Activated naive CD8-positive, alpha-beta T cell treated with anti-CD3 and anti-CD28 coated beads, Interleukin-2, amount 50 U/mL, for 24 hours (primary cell): ENCODE measurements around the gene JOSD2.

ENCODE experiments used
- ATAC-seq: fragments of 150-1000 bp; cut with Tn5 transposase; one replicate; pipeline ENCODE4 v1.10.0; 2021
- DNase-seq: peaks from one replicate; pipeline ENCODE4 v3.0.0; 2021
- H3K27ac Mint-ChIP-seq: one replicate; pipeline ENCODE4 v1.8.0; 2021; ENCODE audit warnings: mild to moderate bottlenecking, mixed read lengths
- H3K27me3 Mint-ChIP-seq: one replicate; pipeline ENCODE4 v1.8.0; 2021; ENCODE audit warnings: mixed read lengths
- H3K36me3 Mint-ChIP-seq: one replicate; pipeline ENCODE4 v1.8.0; 2021; ENCODE audit warnings: low read depth, mixed read lengths
- H3K4me1 Mint-ChIP-seq: one replicate; pipeline ENCODE4 v1.8.0; 2021; ENCODE audit warnings: mixed read lengths
- H3K4me3 Mint-ChIP-seq: one replicate; pipeline ENCODE4 v1.8.0; 2021; ENCODE audit warnings: mild to moderate bottlenecking, moderate library complexity, mixed read lengths
- H3K9me3 Mint-ChIP-seq: one replicate; pipeline ENCODE4 v1.8.0; 2021; ENCODE audit warnings: mixed read lengths

The JOSD2 gene

DNA sequence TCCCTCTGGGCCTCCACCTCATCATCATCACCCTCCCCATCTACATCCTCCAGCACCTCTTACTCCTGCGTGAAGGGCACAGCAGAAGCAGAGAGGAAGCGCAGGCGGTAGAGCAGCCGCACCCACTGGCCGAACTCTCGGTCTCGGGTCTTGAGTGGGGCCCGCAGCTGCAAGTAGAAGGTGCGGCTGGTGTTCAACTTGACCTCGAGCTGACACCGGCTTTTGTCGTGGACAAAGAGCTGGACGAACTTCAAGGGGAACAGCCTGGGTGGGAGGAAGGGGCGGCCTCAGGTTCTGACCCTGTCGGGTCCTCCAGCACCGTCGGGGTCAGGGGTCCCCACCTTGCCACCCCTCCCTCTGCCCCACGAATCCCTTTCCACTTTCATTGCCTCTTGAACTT lies 43.4 kb downstream of the JOSD2 start:
- no peak overlapping the region for H3K27ac Mint-ChIP-seq
- no peaks in the 10 kb centered on the region for H3K36me3 Mint-ChIP-seq
- H3K4me3 Mint-ChIP-seq, result no peak overlapping the region
- H3K4me1 Mint-ChIP-seq, result no peaks in the 10 kb centered on the region
- DNase-seq, result no peak
- H3K9me3 Mint-ChIP-seq, result no peaks in the 10 kb centered on the region
- ATAC-seq, result no peak
- peaks cover 11% of the 10 kb centered on the region for H3K27me3 Mint-ChIP-seq

DNA sequence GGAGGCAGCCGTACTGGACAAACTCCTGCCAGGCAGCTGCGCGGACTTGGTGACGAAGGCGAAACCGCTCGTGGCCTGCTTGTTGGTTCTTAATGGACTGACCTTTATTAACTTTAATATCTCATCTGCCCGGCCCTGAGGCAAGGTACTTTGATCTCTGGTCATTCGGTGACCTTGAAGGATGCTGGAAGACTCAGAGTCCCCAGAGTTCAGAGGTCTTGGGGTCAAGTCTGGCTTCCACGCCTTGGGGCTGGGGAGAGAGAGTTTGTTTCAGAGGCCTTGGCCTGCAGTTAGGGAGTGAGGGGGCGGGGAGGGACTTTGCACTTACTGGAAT lies 44.3 kb downstream of the JOSD2 start:
- Mint-ChIP-seq H3K36me3 (no peaks in the 10 kb centered on the region), H3K27ac (no peak overlapping the region)

DNA sequence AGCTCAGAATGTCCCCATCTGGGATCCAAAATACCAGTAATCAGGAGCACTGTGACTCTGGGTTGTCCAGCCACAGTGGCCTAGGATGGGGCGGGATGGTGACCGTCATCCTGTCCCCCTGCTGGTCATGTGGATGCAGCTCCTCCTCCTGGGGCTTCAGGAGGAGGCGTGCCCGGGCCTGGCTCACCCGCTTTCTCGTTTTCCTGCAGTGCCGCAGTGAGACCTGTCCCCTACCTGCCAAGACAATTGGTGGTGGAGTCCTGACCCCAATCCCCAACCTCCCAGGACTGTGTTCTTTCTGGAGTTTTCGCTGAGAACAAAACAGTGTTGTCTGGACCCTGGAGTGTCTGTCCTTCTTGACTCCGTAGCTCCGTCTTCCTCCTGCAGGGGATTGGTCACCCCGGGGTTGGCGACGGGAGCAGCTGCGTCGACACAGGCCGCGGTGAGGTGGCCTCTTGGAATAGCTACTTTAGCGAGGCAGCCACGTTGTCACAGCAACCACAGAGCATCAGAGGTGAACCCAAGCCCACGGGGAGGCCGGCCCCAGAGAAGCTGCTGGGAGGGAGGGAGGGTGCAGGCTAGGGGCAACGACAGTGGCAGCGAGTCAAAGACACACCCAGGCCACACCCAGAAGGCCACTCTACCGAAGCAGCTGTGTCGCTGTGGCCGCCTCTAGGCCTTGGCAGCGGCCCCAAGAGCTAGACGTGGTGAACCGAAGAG lies 44.8 kb downstream of the JOSD2 start:
- DNase-seq (no peak), ATAC-seq (no peak)
- Mint-ChIP-seq H3K27me3 (peaks cover 16% of the 10 kb centered on the region), H3K36me3 (no peaks in the 10 kb centered on the region), H3K27ac (no peak overlapping the region), H3K4me1 (peaks cover 2% of the 10 kb centered on the region), H3K9me3 (no peaks in the 10 kb centered on the region), H3K4me3 (no peak overlapping the region)

More for the DNA sequence above, 44.3 kb downstream of the JOSD2 start:
- H3K4me1 Mint-ChIP-seq, result no peaks in the 10 kb centered on the region
- H3K9me3 Mint-ChIP-seq, result no peaks in the 10 kb centered on the region
- H3K27me3 Mint-ChIP-seq, result peaks cover 13% of the 10 kb centered on the region
- H3K4me3 Mint-ChIP-seq, result no peak overlapping the region
- ATAC-seq (no peak), DNase-seq (no peak)

- no peak overlapping the region for H3K4me3 Mint-ChIP-seq
- no peak for ATAC-seq
- H3K36me3 Mint-ChIP-seq, result no peaks in the 10 kb centered on the region
- DNase-seq, result no peak
- peaks cover 21% of the 10 kb centered on the region for H3K27me3 Mint-ChIP-seq
- H3K27ac Mint-ChIP-seq, result no peak overlapping the region
- H3K4me1 Mint-ChIP-seq, result peaks cover 9% of the 10 kb centered on the region
- H3K9me3 Mint-ChIP-seq, result no peaks in the 10 kb centered on the region
Observed at GRCh38 chr19:50465000-50465399, 46.0 kb downstream of the JOSD2 start.

DNA sequence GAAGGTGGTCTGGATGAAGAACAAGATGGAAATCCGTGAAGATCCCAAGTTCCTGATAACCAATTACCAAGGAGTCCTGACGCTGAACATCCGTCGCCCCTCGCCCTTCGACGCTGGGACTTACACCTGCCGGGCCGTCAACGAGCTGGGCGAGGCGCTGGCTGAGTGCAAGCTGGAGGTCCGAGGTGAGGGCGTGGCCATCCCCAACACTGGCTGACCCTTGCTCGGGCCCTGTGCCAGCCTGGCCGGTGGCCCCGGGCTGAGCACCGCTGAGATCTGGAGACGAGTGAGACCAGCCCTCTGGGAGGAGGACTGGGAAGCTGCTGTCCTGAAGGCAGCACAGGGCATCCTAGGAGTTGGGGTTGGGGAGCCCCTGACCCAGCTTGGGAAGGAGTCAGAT lies 46.6 kb downstream of the JOSD2 start:
- no peak overlapping the region for H3K4me3 Mint-ChIP-seq
- no peaks in the 10 kb centered on the region for H3K36me3 Mint-ChIP-seq
- no peaks in the 10 kb centered on the region for H3K9me3 Mint-ChIP-seq
- no peak overlapping the region for H3K27ac Mint-ChIP-seq
- peaks cover 27% of the 10 kb centered on the region for H3K27me3 Mint-ChIP-seq
- no peak for DNase-seq
- ATAC-seq, result no peak
- peaks cover 14% of the 10 kb centered on the region for H3K4me1 Mint-ChIP-seq

DNA sequence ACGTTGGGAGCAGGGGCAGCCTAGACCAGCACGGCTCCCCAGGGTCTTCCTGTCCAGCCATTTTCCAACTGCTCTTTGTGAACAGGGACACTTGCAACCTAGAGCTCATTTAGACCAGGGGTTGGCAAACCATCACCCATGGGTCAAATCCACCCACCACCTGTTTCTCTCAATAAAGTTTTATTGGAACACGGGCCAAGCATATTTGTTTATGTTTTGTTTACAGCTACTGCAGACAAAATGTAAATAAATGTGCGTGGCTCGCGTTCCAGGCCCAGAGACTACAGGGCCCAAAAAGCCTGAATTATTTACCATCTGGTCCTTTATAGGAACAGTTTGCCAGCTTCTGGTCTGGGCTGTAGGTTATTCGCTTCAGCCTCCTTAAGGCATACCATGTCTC lies 48.0 kb downstream of the JOSD2 start:
- Mint-ChIP-seq H3K9me3 (no peaks in the 10 kb centered on the region), H3K27ac (no peak overlapping the region), H3K4me1 (peaks cover 14% of the 10 kb centered on the region), H3K27me3 (peaks cover 29% of the 10 kb centered on the region), H3K4me3 (no peak overlapping the region), H3K36me3 (no peaks in the 10 kb centered on the region)
- no peak for ATAC-seq
- DNase-seq, result no peak

DNA sequence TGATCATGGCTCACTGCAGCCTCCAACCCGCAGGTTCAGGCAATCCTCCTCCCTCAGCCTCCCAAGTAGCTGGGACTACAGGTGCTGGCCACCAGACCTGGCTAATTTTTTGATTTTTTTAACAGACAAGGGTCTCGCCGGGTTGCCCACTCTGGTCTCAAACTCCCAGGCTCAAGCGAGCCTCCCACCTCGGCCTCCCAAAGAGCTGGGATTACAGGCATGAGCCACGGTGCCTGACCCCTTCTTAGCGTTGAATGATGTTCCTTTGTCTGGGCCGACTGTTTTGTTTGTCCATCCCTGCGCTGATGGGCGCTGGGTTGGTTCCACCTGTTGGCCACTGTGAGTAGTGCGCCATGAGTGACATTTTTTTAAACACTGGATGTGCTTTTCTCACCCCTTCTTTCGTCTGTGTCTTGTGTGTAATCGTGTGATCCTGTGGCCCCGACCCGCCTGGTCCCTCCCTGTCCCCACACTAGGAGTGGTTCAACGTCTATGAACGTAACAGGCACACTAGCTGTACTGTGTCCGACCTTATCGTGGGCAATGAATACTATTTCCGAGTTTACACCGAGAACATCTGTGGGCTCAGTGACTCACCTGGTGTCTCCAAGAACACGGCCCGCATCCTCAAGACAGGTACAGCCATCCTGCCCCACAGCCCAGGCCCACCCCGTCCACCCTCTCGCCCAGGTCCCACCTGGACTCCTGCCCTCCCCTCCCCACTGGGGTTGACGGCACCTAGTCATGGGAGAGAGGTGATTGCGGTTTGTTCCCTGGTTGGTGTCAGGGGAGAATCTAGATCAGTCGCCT lies 49.7 kb downstream of the JOSD2 start:
- DNase-seq (peak; percentile 66), ATAC-seq (peak; percentile 43)
- Mint-ChIP-seq H3K27ac (no peak overlapping the region), H3K27me3 (peaks cover 41% of the 10 kb centered on the region), H3K36me3 (no peaks in the 10 kb centered on the region), H3K4me1 (peaks cover 14% of the 10 kb centered on the region), H3K9me3 (no peaks in the 10 kb centered on the region), H3K4me3 (no peak overlapping the region)

- ATAC-seq (peak; percentile 64), DNase-seq (peak; percentile 18)
- Mint-ChIP-seq H3K36me3 (no peaks in the 10 kb centered on the region), H3K4me3 (no peak overlapping the region), H3K4me1 (peaks cover 14% of the 10 kb centered on the region), H3K27ac (peak overlapping the region; percentile 55), H3K9me3 (no peaks in the 10 kb centered on the region), H3K27me3 (peaks cover 47% of the 10 kb centered on the region)
Observed at GRCh38 chr19:50460161-50460765, 50.7 kb downstream of the JOSD2 start.

DNA sequence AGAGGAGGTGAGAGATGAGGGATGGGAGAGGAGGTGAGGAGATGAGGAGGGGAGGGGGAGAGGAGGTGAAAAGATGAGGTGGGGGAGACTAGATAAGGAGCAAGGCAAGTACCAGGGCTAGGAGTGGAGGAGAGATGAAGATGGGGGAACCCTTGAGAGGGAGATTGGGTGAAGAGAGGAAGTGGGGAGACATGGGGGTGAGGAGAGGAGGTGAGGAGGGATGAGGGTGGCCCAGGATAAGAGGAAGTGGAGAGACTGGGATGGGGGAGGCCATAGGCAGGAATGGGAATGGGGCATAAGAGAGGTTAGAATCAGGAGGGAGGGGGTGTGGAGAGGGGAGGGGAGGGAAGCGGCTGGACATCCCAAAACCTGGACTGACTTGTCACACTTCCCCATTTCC lies 51.4 kb downstream of the JOSD2 start:
- no peak overlapping the region for H3K27ac Mint-ChIP-seq
- no peak for ATAC-seq
- no peak for DNase-seq
- no peak overlapping the region for H3K4me3 Mint-ChIP-seq
- peaks cover 14% of the 10 kb centered on the region for H3K4me1 Mint-ChIP-seq
- peaks cover 47% of the 10 kb centered on the region for H3K27me3 Mint-ChIP-seq
- H3K36me3 Mint-ChIP-seq, result no peaks in the 10 kb centered on the region
- H3K9me3 Mint-ChIP-seq, result no peaks in the 10 kb centered on the region

- Mint-ChIP-seq H3K27me3 (peaks cover 47% of the 10 kb centered on the region), H3K4me1 (peaks cover 14% of the 10 kb centered on the region), H3K36me3 (no peaks in the 10 kb centered on the region), H3K27ac (no peak overlapping the region), H3K4me3 (no peak overlapping the region), H3K9me3 (no peaks in the 10 kb centered on the region)
- no peak for DNase-seq
- no peak for ATAC-seq
Observed at GRCh38 chr19:50459067-50459456, 51.9 kb downstream of the JOSD2 start.

DNA sequence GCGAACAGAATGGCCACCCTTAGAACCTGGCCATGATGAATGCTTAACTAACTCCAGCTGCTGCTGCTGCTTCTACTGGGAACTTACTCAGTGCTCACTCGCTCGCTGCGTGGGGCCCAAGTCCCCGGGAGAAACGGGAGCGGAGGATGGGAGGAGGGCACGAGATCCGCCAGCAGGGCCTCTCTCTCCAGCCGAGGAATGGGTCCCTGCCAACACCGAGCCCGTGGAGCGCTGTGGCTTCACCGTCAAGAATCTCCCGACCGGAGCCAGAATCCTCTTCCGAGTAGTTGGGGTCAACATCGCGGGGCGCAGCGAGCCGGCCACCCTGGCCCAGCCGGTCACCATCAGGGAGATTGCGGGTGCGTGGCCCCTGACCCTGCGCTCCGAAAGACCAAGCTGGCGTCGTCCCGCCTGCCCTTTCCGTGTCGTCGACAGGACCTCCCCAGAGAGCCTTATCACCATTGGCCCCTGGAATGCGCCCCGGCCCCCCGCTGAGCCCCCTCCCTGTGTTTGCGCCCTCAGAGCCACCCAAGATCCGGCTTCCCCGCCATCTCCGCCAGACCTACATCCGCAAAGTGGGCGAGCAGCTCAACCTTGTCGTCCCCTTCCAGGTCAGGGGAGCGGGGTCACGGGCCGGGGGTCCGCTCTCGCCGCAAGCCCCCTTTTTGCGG lies 52.5 kb downstream of the JOSD2 start:
- H3K4me3 Mint-ChIP-seq, result no peak overlapping the region
- DNase-seq, result no peak
- peaks cover 14% of the 10 kb centered on the region for H3K4me1 Mint-ChIP-seq
- H3K27me3 Mint-ChIP-seq, result peaks cover 47% of the 10 kb centered on the region
- H3K36me3 Mint-ChIP-seq, result no peaks in the 10 kb centered on the region
- no peaks in the 10 kb centered on the region for H3K9me3 Mint-ChIP-seq
- H3K27ac Mint-ChIP-seq, result no peak overlapping the region
- no peak for ATAC-seq

DNA sequence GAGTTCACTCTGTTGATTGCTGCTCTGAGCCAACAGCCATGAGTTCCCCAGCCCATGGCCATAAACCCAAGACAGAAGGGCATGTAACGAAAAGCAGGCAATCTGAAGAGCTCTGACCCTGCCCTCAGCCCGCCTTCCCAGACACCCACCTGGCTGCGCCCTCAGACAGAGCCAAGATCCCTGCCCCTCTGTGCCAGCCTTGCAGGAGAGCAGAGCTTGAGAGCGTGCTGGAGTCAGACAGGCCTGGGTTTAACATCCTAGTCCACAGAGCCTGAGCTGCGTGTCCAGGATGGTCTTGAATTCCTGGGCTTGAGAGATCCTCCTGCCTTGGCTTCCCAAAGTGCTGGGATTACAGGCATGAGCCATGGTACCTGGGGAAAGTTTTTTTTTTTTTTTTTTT lies 53.7 kb downstream of the JOSD2 start:
- no peak overlapping the region for H3K4me3 Mint-ChIP-seq
- H3K27me3 Mint-ChIP-seq, result peaks cover 42% of the 10 kb centered on the region

More for the DNA sequence above, 53.7 kb downstream of the JOSD2 start:
- DNase-seq (no peak), ATAC-seq (no peak)
- Mint-ChIP-seq H3K4me1 (peaks cover 14% of the 10 kb centered on the region), H3K27ac (no peak overlapping the region), H3K9me3 (no peaks in the 10 kb centered on the region), H3K36me3 (no peaks in the 10 kb centered on the region)
